GM06990 (cell line): Measurements from ENCODE around the gene AP1B1.

Source experiments
- DNase-seq: peaks from one replicate; pipeline ENCODE4 v3.0.0-alpha.2; 2011; ENCODE audit not compliant: insufficient read length; ENCODE audit errors: extremely low read depth
- H3K27me3 ChIP-seq: replicated peaks from 2 replicates; pipeline ENCODE4 v1.6.0; 2011; ENCODE audit warnings: low read length; ENCODE audit not compliant: control insufficient read depth, insufficient read depth
- H3K36me3 ChIP-seq: 2 replicates; pipeline ENCODE4 v1.5.1; 2011; ENCODE audit warnings: low read length; ENCODE audit not compliant: control insufficient read depth, insufficient read depth
- H3K4me3 ChIP-seq: replicated peaks from 2 replicates; pipeline ENCODE4 v1.5.1; 2011; ENCODE audit warnings: low read depth, mild to moderate bottlenecking, control low read depth, low read length
- CTCF ChIP-seq: IDR thresholded peaks from 2 replicates; pipeline ENCODE4 v1.5.1; 2011; ENCODE audit warnings: low read length, control low read depth, mild to moderate bottlenecking, inconsistent platforms; ENCODE audit not compliant: insufficient read depth, poor library complexity, severe bottlenecking

AP1B1 gene

GRCh38 chr22:29336751-29337490, 51.4 kb downstream of the AP1B1 start:
- Histone ChIP-seq H3K36me3 (peaks cover 65% of the 10 kb centered on the region), H3K4me3 (no peak overlapping the region), H3K27me3 (no peaks in the 10 kb centered on the region)
- TF ChIP-seq CTCF, result no peak
- DNase-seq, result no peak

- H3K36me3 ChIP-seq, result peaks cover 62% of the 10 kb centered on the region
- TF ChIP-seq CTCF, result no peak
These were observed 52.7 kb downstream of the AP1B1 start for GRCh38 chr22:29335656-29336055.

GRCh38 chr22:29334696-29335344, 53.5 kb downstream of the AP1B1 start:
- H3K36me3 ChIP-seq, result peaks cover 63% of the 10 kb centered on the region
- no peak for DNase-seq
- TF ChIP-seq CTCF, result no peak
- H3K4me3 ChIP-seq, result no peak overlapping the region
- no peaks in the 10 kb centered on the region for H3K27me3 ChIP-seq

More at GRCh38 chr22:29335656-29336055, 52.7 kb downstream of the AP1B1 start:
- Histone ChIP-seq H3K4me3 (no peak overlapping the region), H3K27me3 (no peaks in the 10 kb centered on the region)
- DNase-seq, result no peak

GRCh38 chr22:29334148-29334547, 54.2 kb downstream of the AP1B1 start:
- H3K36me3 ChIP-seq, result peaks cover 63% of the 10 kb centered on the region
- DNase-seq, result no peak
- TF ChIP-seq CTCF, result no peak
- H3K4me3 ChIP-seq, result no peak overlapping the region
- H3K27me3 ChIP-seq, result no peaks in the 10 kb centered on the region

GRCh38 chr22:29332886-29333496, 55.4 kb downstream of the AP1B1 start:
- DNase-seq, result no peak
- Histone ChIP-seq H3K4me3 (no peak overlapping the region), H3K36me3 (peaks cover 62% of the 10 kb centered on the region), H3K27me3 (no peaks in the 10 kb centered on the region)
- no peak for TF ChIP-seq CTCF
